ENCODE measurements around the gene ARFGAP2.
A peak's percentile ranks its signal among the peaks of the same experiment; 100 is the strongest.
"Not testable (repeated sequence)": the region's sequence is repeated elsewhere in the genome, so short reads cannot be mapped to it uniquely, and the experiment has no call there.

The ARFGAP2 gene

GRCh38 chr11:47137476-47137875, 39.2 kb downstream of the ARFGAP2 start:
- CTCF ChIA-PET = no interaction called here
- DNase-seq = no peak
- peaks cover 4% of the 10 kb centered on the region for H3K4me1 Mint-ChIP-seq
- H3K36me3 Mint-ChIP-seq = peaks cover 5% of the 10 kb centered on the region
- no peaks in the 10 kb centered on the region for H3K9me3 Mint-ChIP-seq
- no peak overlapping the region for H3K4me3 Mint-ChIP-seq
- no peak overlapping the region for H3K27ac Mint-ChIP-seq
- H3K27me3 Mint-ChIP-seq = peaks cover 4% of the 10 kb centered on the region

- Mint-ChIP-seq H3K9me3 (no peaks in the 10 kb centered on the region), H3K4me3 (no peak overlapping the region), H3K4me1 (peaks cover 4% of the 10 kb centered on the region), H3K27ac (no peak overlapping the region), H3K27me3 (peaks cover 4% of the 10 kb centered on the region), H3K36me3 (peaks cover 5% of the 10 kb centered on the region)
- CTCF ChIA-PET = no interaction called here
- DNase-seq = no peak
These were observed 39.8 kb downstream of the ARFGAP2 start for GRCh38 chr11:47136921-47137320.

GRCh38 chr11:47136327-47136726, 40.4 kb downstream of the ARFGAP2 start:
- H3K36me3 Mint-ChIP-seq = peaks cover 5% of the 10 kb centered on the region
- no peak overlapping the region for H3K27ac Mint-ChIP-seq
- CTCF ChIA-PET = no interaction called here

GRCh38 chr11:47132981-47133380, 43.7 kb downstream of the ARFGAP2 start:
- Mint-ChIP-seq H3K36me3 (peaks cover 4% of the 10 kb centered on the region), H3K4me1 (no peaks in the 10 kb centered on the region), H3K27ac (peak overlapping the region; percentile 2), H3K4me3 (no peak overlapping the region), H3K27me3 (peaks cover 4% of the 10 kb centered on the region), H3K9me3 (no peaks in the 10 kb centered on the region)
- CTCF ChIA-PET = interaction anchor here (1.2 kb wide), 2 partner anchors 28 to 241 kb away, joined by 3 read pairs; no protein-coding TSS in a partner anchor
- DNase-seq = no peak

More at GRCh38 chr11:47136327-47136726, 40.4 kb downstream of the ARFGAP2 start:
- peaks cover 4% of the 10 kb centered on the region for H3K27me3 Mint-ChIP-seq
- H3K9me3 Mint-ChIP-seq = no peaks in the 10 kb centered on the region
- DNase-seq = no peak
- no peak overlapping the region for H3K4me3 Mint-ChIP-seq
- peaks cover 4% of the 10 kb centered on the region for H3K4me1 Mint-ChIP-seq

- Mint-ChIP-seq H3K4me1 (no peaks in the 10 kb centered on the region), H3K27ac (no peak overlapping the region), H3K9me3 (no peaks in the 10 kb centered on the region), H3K27me3 (peaks cover 4% of the 10 kb centered on the region), H3K4me3 (no peak overlapping the region), H3K36me3 (no peaks in the 10 kb centered on the region)
- CTCF ChIA-PET = interaction anchor here (1.2 kb wide), 2 partner anchors 21 to 240 kb away, joined by 3 read pairs; no protein-coding TSS in a partner anchor
- no peak for DNase-seq
These were observed 44.2 kb downstream of the ARFGAP2 start for GRCh38 chr11:47132490-47132889.

GRCh38 chr11:47131136-47131535, 45.5 kb downstream of the ARFGAP2 start:
- CTCF ChIA-PET = interaction anchor here (1.3 kb wide), 1 partner anchor 22 kb away, joined by 3 read pairs; no protein-coding TSS in a partner anchor
- H3K9me3 Mint-ChIP-seq = no peaks in the 10 kb centered on the region
- no peak overlapping the region for H3K4me3 Mint-ChIP-seq
- DNase-seq = no peak
- H3K27me3 Mint-ChIP-seq = peaks cover 4% of the 10 kb centered on the region
- no peak overlapping the region for H3K27ac Mint-ChIP-seq
- no peaks in the 10 kb centered on the region for H3K36me3 Mint-ChIP-seq
- H3K4me1 Mint-ChIP-seq = no peaks in the 10 kb centered on the region

GRCh38 chr11:47130543-47130942, 46.1 kb downstream of the ARFGAP2 start:
- H3K27ac Mint-ChIP-seq = no peak overlapping the region
- DNase-seq = no peak
- H3K4me1 Mint-ChIP-seq = no peaks in the 10 kb centered on the region
- CTCF ChIA-PET = interaction anchor here (1.3 kb wide), 1 partner anchor 22 kb away, joined by 3 read pairs; no protein-coding TSS in a partner anchor
- H3K4me3 Mint-ChIP-seq = no peak overlapping the region
- H3K36me3 Mint-ChIP-seq = no peaks in the 10 kb centered on the region
- H3K9me3 Mint-ChIP-seq = no peaks in the 10 kb centered on the region
- H3K27me3 Mint-ChIP-seq = peaks cover 4% of the 10 kb centered on the region

GRCh38 chr11:47127213-47127612, 49.5 kb downstream of the ARFGAP2 start:
- Mint-ChIP-seq H3K36me3 (no peaks in the 10 kb centered on the region), H3K4me1 (no peaks in the 10 kb centered on the region), H3K4me3 (no peak overlapping the region), H3K9me3 (no peaks in the 10 kb centered on the region), H3K27me3 (no peaks in the 10 kb centered on the region), H3K27ac (no peak overlapping the region)
- no peak for DNase-seq
- CTCF ChIA-PET = no interaction called here

GRCh38 chr11:47125083-47125482, 51.6 kb downstream of the ARFGAP2 start:
- CTCF ChIA-PET = no interaction called here
- DNase-seq = no peak
- Mint-ChIP-seq H3K4me1 (no peaks in the 10 kb centered on the region), H3K4me3 (no peak overlapping the region), H3K27ac (no peak overlapping the region), H3K9me3 (no peaks in the 10 kb centered on the region), H3K27me3 (no peaks in the 10 kb centered on the region), H3K36me3 (no peaks in the 10 kb centered on the region)

- Mint-ChIP-seq H3K9me3 (no peaks in the 10 kb centered on the region), H3K4me1 (no peaks in the 10 kb centered on the region), H3K27me3 (no peaks in the 10 kb centered on the region), H3K27ac (no peak overlapping the region), H3K4me3 (no peak overlapping the region), H3K36me3 (no peaks in the 10 kb centered on the region)
- CTCF ChIA-PET = no interaction called here
- no peak for DNase-seq
These were observed 52.0 kb downstream of the ARFGAP2 start for GRCh38 chr11:47124675-47125074.

GRCh38 chr11:47123094-47123493, 53.6 kb downstream of the ARFGAP2 start:
- H3K27me3 Mint-ChIP-seq = no peaks in the 10 kb centered on the region
- H3K27ac Mint-ChIP-seq = no peak overlapping the region
- H3K36me3 Mint-ChIP-seq = no peaks in the 10 kb centered on the region
- no peak for DNase-seq
- no peaks in the 10 kb centered on the region for H3K9me3 Mint-ChIP-seq
- H3K4me3 Mint-ChIP-seq = no peak overlapping the region
- CTCF ChIA-PET = no interaction called here
- H3K4me1 Mint-ChIP-seq = no peaks in the 10 kb centered on the region

- CTCF ChIA-PET = no interaction called here
- Mint-ChIP-seq H3K27me3 (no peaks in the 10 kb centered on the region), H3K36me3 (no peaks in the 10 kb centered on the region), H3K9me3 (no peaks in the 10 kb centered on the region), H3K4me1 (no peaks in the 10 kb centered on the region), H3K4me3 (no peak overlapping the region), H3K27ac (no peak overlapping the region)
- DNase-seq = no peak
These were observed 54.9 kb downstream of the ARFGAP2 start for GRCh38 chr11:47121731-47122130.

- Mint-ChIP-seq H3K36me3 (no peaks in the 10 kb centered on the region), H3K27me3 (no peaks in the 10 kb centered on the region), H3K4me3 (no peak overlapping the region), H3K27ac (no peak overlapping the region), H3K4me1 (no peaks in the 10 kb centered on the region), H3K9me3 (no peaks in the 10 kb centered on the region)
- no peak for DNase-seq
- CTCF ChIA-PET = no interaction called here
These were observed 55.6 kb downstream of the ARFGAP2 start for GRCh38 chr11:47121056-47121455.

- CTCF ChIA-PET = interaction anchor here (1.3 to 2.4 kb wide), 2 partner anchors 15 to 34 kb away, joined by 3 to 7 read pairs; no protein-coding TSS in a partner anchor
- peak; percentile 74 for DNase-seq
- not testable (repeated sequence) for H3K27me3 Mint-ChIP-seq, H3K4me3 Mint-ChIP-seq, H3K9me3 Mint-ChIP-seq, H3K36me3 Mint-ChIP-seq, H3K27ac Mint-ChIP-seq, H3K4me1 Mint-ChIP-seq
These were observed 57.6 kb downstream of the ARFGAP2 start for GRCh38 chr11:47118958-47119688.

All from activated naive CD4-positive, alpha-beta T cell treated with anti-CD3 and anti-CD28 coated beads, Interleukin-2, amount 10 ng/mL, durations not matched to agents 7 days and 5 days (primary cell).